DOHH2 (cell line): ENCODE data around the gene FAM171A1.

Experiments used
- CTCF ChIP-seq: fragments of 200-600 bp; sonication (generic); IDR thresholded peaks from one replicate; pipeline ENCODE4 v1.5.1; 2014; ENCODE audit warnings: antibody characterized with exemption, mild to moderate bottlenecking, low read depth, low read length; ENCODE audit not compliant: poor library complexity, severe bottlenecking
- EZH2phosphoT487 ChIP-seq: fragments of 200-600 bp; sonication (generic); IDR thresholded peaks from 2 replicates; pipeline ENCODE4 v1.6.1; 2017; ENCODE audit warnings: borderline replicate concordance, mild to moderate bottlenecking, antibody characterized with exemption, low read length, moderate library complexity, mixed read lengths

GRCh38 chr10:15333909-15334649 is 37.0 kb downstream of the FAM171A1 start:
- TF ChIP-seq CTCF (no peak), EZH2phosphoT487 (no peak)
